IMR-90 (cell line): ENCODE measurements around the gene PRKCB. TPM values are rescaled to one million over a fixed set of nuclear protein-coding genes. Genes with fewer than 3 reads are reported as not detected.

Experiments
- ATAC-seq: fragments of 200-7000 bp; cut with Tn5 transposase; 2 replicates; pipeline ENCODE4 v1.9.1; 2020; ENCODE audit warnings: low read depth, mild to moderate bottlenecking, moderate library complexity
- BruUV-seq: library from RNA; stranded (reverse); fragments of 400-500 nt; replicated peaks from 2 replicates; lab custom pipeline; 2021; lab: Mats Ljungman, UMichigan
- CTCF ChIA-PET: fragments of 300-600 bp; formaldehyde crosslinking; extraction: SDS; loops from one replicate; lab custom pipeline; 2021; ENCODE audit warnings: antibody characterized with exemption; lab: Yijun Ruan, JAX
- POLR2A ChIA-PET: fragments of 300-600 bp; sonication (Branson Sonifier 250); formaldehyde crosslinking; loops from one replicate; lab custom pipeline; 2022; ENCODE audit warnings: antibody characterized with exemption; ENCODE audit not compliant: unreplicated experiment; lab: Charles Lee
- DNase-seq: peaks from one replicate; pipeline ENCODE4 v3.0.0; 2013
- H2AFZ ChIP-seq: replicated peaks from 2 replicates; pipeline ENCODE3; 2013; ENCODE audit warnings: low read length, mild to moderate bottlenecking; ENCODE audit not compliant: poor library complexity
- H2AK5ac ChIP-seq: 2 replicates; pipeline ENCODE4 v1.6.1; 2013; ENCODE audit warnings: low read depth, low read length, inconsistent platforms
- H2AK9ac ChIP-seq: replicated peaks from 2 replicates; pipeline ENCODE3; 2013; ENCODE audit warnings: mild to moderate bottlenecking, low read depth, low read length, moderate library complexity; ENCODE audit not compliant: poor library complexity
- H2BK120ac ChIP-seq: 2 replicates; pipeline ENCODE4 v1.6.1; 2013; ENCODE audit warnings: low read depth, low read length, inconsistent platforms
- H2BK15ac ChIP-seq: 3 replicates; pipeline ENCODE4 v1.6.1; 2013; ENCODE audit warnings: low read depth, low read length, inconsistent platforms
- H2BK20ac ChIP-seq: 2 replicates; pipeline ENCODE4 v1.6.1; 2013; ENCODE audit warnings: low read depth, mild to moderate bottlenecking, inconsistent platforms, low read length, moderate library complexity
- H2BK5ac ChIP-seq: 2 replicates; pipeline ENCODE4 v1.6.1; 2013; ENCODE audit warnings: mild to moderate bottlenecking, low read depth, low read length, inconsistent platforms; ENCODE audit not compliant: poor library complexity, severe bottlenecking
- H3K14ac ChIP-seq: replicated peaks from 2 replicates; pipeline ENCODE4 v1.6.1; 2013; ENCODE audit warnings: low read depth, low read length, inconsistent platforms
- H3K18ac ChIP-seq: 2 replicates; pipeline ENCODE4 v1.6.1; 2013; ENCODE audit warnings: low read depth, low read length, control low read depth
- H3K23ac ChIP-seq: 2 replicates; pipeline ENCODE4 v1.6.1; 2013; ENCODE audit warnings: low read depth, low read length, inconsistent platforms
- H3K27ac ChIP-seq: 2 replicates; pipeline ENCODE4 v1.5.1; 2013; ENCODE audit warnings: mild to moderate bottlenecking, control low read depth, low read length; ENCODE audit not compliant: insufficient read depth
- H3K27me3 ChIP-seq: 2 replicates; pipeline ENCODE4 v1.6.1; 2013; ENCODE audit warnings: low read length; ENCODE audit not compliant: control insufficient read depth, insufficient read depth
- H3K36me3 ChIP-seq: 2 replicates; pipeline ENCODE4 v1.6.1; 2013; ENCODE audit warnings: low read length, mixed read lengths; ENCODE audit not compliant: control insufficient read depth, insufficient read depth
- H3K4ac ChIP-seq: 2 replicates; pipeline ENCODE4 v1.6.1; 2013; ENCODE audit warnings: low read depth, low read length, inconsistent platforms
- H3K4me1 ChIP-seq: 2 replicates; pipeline ENCODE4 v1.6.1; 2013; ENCODE audit warnings: low read length, mixed read lengths; ENCODE audit not compliant: control insufficient read depth, insufficient read depth
- H3K4me2 ChIP-seq: 2 replicates; pipeline ENCODE4 v1.6.1; 2013; ENCODE audit warnings: low read depth, mild to moderate bottlenecking, control low read depth, low read length, moderate library complexity
- H3K4me3 ChIP-seq: 2 replicates; pipeline ENCODE4 v1.5.1; 2013; ENCODE audit warnings: low read depth, mild to moderate bottlenecking, control low read depth, low read length, moderate library complexity; ENCODE audit not compliant: insufficient read depth
- H3K56ac ChIP-seq: 2 replicates; pipeline ENCODE4 v1.6.1; 2013; ENCODE audit warnings: low read length, inconsistent platforms; ENCODE audit not compliant: insufficient read depth; ENCODE audit errors: extremely low read depth
- H3K79me1 ChIP-seq, 2 experiments: 2 replicates each; pipeline ENCODE4 v1.6.1; 2013; ENCODE audit warnings: low read length in 2 of 2, inconsistent platforms in 1 of 2, low read depth in 1 of 2
- H3K9ac ChIP-seq: 2 replicates; pipeline ENCODE4 v1.6.1; 2013; ENCODE audit warnings: low read depth, low read length, control low read depth
- H3K9me1 ChIP-seq: 2 replicates; pipeline ENCODE4 v1.6.1; 2013; ENCODE audit warnings: low read length, inconsistent platforms; ENCODE audit not compliant: insufficient read depth
- H3K9me3 ChIP-seq: 2 replicates; pipeline ENCODE4 v1.6.1; 2013; ENCODE audit warnings: low read length; ENCODE audit not compliant: control insufficient read depth, insufficient read depth
- H4K20me1 ChIP-seq: 2 replicates; pipeline ENCODE4 v1.6.1; 2013; ENCODE audit warnings: low read length, inconsistent platforms; ENCODE audit not compliant: insufficient read depth
- H4K5ac ChIP-seq: 2 replicates; pipeline ENCODE4 v1.6.1; 2013; ENCODE audit warnings: mild to moderate bottlenecking, low read depth, low read length, control low read depth
- H4K8ac ChIP-seq, 2 experiments: 2 replicates each; pipeline ENCODE4 v1.6.1; 2013; ENCODE audit warnings: low read depth in 2 of 2, low read length in 2 of 2, control low read depth in 1 of 2, inconsistent platforms in 1 of 2
- H4K91ac ChIP-seq: 2 replicates; pipeline ENCODE4 v1.6.1; 2013; ENCODE audit warnings: low read depth, low read length, inconsistent platforms; ENCODE audit not compliant: insufficient read depth
- BHLHE40 ChIP-seq: fragments of 150-350 bp; IDR thresholded peaks from 2 replicates; pipeline ENCODE4 v1.6.1; 2016; ENCODE audit warnings: mild to moderate bottlenecking, low read depth, low read length
- MAFK ChIP-seq: IDR thresholded peaks from 2 replicates; pipeline ENCODE4 v1.6.1; 2012; ENCODE audit warnings: low read depth, low read length, improper control_type of control experiment
- POLR2A ChIP-seq: IDR thresholded peaks from 2 replicates; pipeline ENCODE4 v1.6.1; 2012; ENCODE audit warnings: mild to moderate bottlenecking, low read depth, low read length
- RFX5 ChIP-seq: IDR thresholded peaks from 2 replicates; pipeline ENCODE4 v1.8.0; 2012; ENCODE audit warnings: low read depth, mild to moderate bottlenecking, low read length, moderate library complexity
- WGBS, 2 experiments: methylation state at CpG; one replicate each; pipeline versions ENCODE4 v1.1.5 to v1.1.7; 2013; ENCODE audit warnings: missing lambda C conversion rate in 2 of 2; ENCODE audit not compliant: insufficient read length in 1 of 2; ENCODE audit errors: extremely low coverage in 2 of 2; 5-methylcytosine and 5-hydroxymethylcytosine counted together
- dilution Hi-C: fragments of 300-500 bp; cut with HindIII; formaldehyde crosslinking; loops from one replicate; pipeline ENCODE4 v1.14.3; 2018; ENCODE audit warnings: low sequenced_read_pairs; ENCODE audit not compliant: unreplicated experiment
- in situ Hi-C: fragments of 300-500 bp; cut with MboI; formaldehyde crosslinking; loops from 3 replicates; pipeline ENCODE4 v1.14.3; 2019; ENCODE audit warnings: low sequenced_read_pairs, inconsistent platforms, mixed read lengths
- intact Hi-C: fragments of 100-400 bp; cut with micrococcal nuclease; formaldehyde crosslinking; loops from 2 replicates; pipeline ENCODE4 v1.10.0; 2022
- polyA plus RNA-seq, 3 experiments: library from polyadenylated mRNA; depleted of rRNA; stranded (reverse); fragments of >200 nt; gene quantifications; 2 replicates each; pipeline ENCODE4 v1.2.3, GENCODE V29; 2012; ENCODE audit warnings: low replicate concordance in 1 of 3
- total RNA-seq: library from RNA; depleted of rRNA; stranded (reverse); fragments of >200 nt; gene quantifications from 2 replicates; pipeline ENCODE4 v1.2.3, GENCODE V29; 2012
- TF ChIP-seq, protein P1 (sequence below): fragments of 150-350 bp; IDR thresholded peaks from 2 replicates; pipeline ENCODE4 v1.6.1; 2017; ENCODE audit warnings: mild to moderate bottlenecking, antibody characterized with exemption, low read length, low read depth

PRKCB gene
- total and polyA plus RNA-seq, 2 of the 4 experiments (the other 2 are of a cell fraction), result under 0.01 TPM; not detected in 1

DNA sequence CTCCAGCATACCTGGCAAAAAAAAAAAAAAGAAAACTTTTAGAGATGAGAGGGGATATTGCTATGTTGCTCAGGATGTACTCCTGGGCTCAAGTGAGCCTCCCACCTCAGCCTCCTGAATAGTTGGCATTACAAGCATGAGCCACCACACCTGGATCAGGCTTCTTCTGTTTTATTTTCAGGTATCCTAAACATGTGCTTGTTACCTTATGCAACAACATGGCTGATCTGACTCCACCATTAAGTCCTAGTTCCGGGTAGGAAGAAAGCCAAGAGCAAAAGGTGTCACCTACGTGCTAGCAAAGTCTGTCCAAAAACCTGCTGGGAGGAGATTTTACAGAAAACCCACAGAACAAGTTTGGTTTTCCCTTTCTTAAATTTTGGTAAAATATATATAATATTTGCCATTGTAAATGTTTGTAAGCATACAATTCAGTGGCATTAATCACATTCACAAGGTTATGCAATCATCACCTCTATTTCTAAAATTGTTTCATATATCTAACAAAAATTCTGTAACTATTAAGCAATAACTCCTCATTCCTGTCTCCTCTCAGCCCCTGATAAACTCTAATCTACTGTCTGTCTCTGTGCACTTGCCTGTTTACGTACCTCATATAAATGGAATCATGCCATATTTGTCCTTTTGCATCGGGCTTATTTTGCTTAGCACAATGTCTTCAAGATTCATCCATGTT, 411.3 kb downstream of the PRKCB start:
- Histone ChIP-seq H2BK5ac (no peak overlapping the region), H2BK15ac (no peak overlapping the region), H3K9ac (no peak overlapping the region), H2AK9ac (no peak overlapping the region), H4K5ac (no peak overlapping the region), H3K56ac (no peak overlapping the region), H3K4me1 (no peaks in the 10 kb centered on the region), H3K18ac (no peak overlapping the region), H3K14ac (no peak overlapping the region), H4K20me1 (no peaks in the 10 kb centered on the region), H2BK20ac (no peak overlapping the region), H2AFZ (no peak overlapping the region), H3K36me3 (no peaks in the 10 kb centered on the region), H3K4ac (no peak overlapping the region), H2AK5ac (no peak overlapping the region), H4K91ac (no peak overlapping the region), H3K9me3 (no peaks in the 10 kb centered on the region), H3K4me2 (no peak overlapping the region), H3K79me1 (no peaks in the 10 kb centered on the region), H3K4me3 (no peak overlapping the region), H2BK120ac (no peak overlapping the region), H3K9me1 (no peaks in the 10 kb centered on the region), H3K27ac (no peak overlapping the region), H3K23ac (no peak overlapping the region), H4K8ac (no peak overlapping the region), H3K27me3 (no peaks in the 10 kb centered on the region)
- DNase-seq (no peak), ATAC-seq (no peak)
- intact Hi-C loops (no loop called here), in situ Hi-C loops (no loop called here), dilution Hi-C loops (no loop called here)
- ChIA-PET POLR2A (no interaction called here), CTCF (no interaction called here)
- TF ChIP-seq POLR2A (no peak), MAFK (no peak), BHLHE40 (no peak), RFX5 (no peak)
- TF ChIP-seq, protein P1, sequence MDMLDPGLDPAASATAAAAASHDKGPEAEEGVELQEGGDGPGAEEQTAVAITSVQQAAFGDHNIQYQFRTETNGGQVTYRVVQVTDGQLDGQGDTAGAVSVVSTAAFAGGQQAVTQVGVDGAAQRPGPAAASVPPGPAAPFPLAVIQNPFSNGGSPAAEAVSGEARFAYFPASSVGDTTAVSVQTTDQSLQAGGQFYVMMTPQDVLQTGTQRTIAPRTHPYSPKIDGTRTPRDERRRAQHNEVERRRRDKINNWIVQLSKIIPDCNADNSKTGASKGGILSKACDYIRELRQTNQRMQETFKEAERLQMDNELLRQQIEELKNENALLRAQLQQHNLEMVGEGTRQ, result no peak
- whole genome bisulfite sequencing, 2 experiments, result 20% methylated on average over 1 of the region's 4 CpGs; no CpG with 5 or more reads in 1 of the 2 experiments
- no TSS peak for BruUV-seq
